HG03378 (cell line): ENCODE results near the gene CERS6.

ENCODE experiments used
- ATAC-seq: cut with Tn5 transposase; IDR thresholded peaks from one replicate; pipeline ENCODE4 v1.9.1; 2021; ENCODE audit warnings: mild to moderate bottlenecking, moderate library complexity; ENCODE audit not compliant: unreplicated experiment

The CERS6 gene

DNA sequence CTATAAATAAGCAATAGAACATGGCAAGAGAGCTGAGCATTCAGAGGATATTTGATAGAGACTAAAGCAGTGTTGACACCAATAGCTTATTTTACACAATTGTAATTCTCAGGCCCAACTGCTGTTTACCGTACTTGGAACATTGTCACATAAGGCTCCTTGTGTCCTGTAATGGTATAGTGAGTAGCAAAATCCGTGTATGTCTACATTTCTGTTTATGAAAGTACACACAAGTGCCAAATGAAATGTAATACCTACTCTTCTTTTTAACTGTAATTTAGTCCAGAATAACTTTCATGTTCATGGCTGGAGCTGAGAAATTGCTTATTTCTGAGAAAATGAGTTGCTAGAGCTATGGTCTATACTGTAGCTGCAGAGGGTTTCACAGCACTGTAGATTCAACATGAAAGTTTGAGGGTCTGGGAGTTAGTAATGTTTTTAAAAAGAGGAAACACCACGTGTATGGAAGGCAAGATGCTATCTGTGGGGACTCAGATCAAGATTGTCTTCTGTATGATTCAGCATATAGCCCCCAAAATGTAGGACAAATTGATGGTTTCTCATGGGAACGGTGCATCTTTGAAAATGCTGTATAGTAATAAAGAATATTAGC is 236.2 kb downstream of the CERS6 start:
- peak; percentile 57 for ATAC-seq

DNA sequence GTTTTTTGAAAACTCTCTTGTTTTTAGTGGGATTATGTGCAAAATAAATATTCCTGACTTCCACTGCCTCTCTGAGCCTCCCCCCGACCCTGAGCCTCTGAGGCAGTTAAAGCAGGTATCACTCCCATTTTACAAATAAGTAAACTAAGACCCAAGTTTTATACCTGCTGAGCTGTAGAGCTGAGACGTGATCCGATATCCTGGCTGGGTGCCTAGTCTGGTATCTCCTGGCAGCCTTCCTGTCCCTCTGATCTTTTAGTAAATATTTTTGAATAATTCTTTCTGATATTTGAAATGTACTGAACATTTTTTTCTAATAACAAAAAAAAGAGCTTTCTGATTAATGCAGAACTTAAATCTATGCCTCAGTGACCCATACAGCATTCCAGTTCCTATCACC is 238.1 kb downstream of the CERS6 start:
- no peak for ATAC-seq

DNA sequence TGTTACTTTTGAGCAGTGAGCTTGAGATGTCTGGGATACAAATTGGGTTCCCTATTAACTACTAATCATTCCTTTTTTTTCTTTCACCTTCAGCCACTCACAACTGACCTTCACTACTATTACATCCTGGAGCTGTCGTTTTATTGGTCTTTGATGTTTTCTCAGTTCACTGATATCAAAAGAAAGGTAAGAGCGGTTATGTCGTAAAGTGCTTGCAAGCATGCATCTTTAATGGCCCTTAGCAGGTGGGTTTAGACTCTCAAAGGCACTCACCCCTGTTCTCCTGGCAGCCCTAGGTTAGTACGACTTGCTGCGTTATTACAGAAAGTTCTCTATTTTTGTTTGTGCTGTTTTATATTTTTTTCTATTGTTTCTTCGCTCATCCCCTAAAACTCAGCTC is 238.8 kb downstream of the CERS6 start:
- ATAC-seq, result no peak

GRCh38 chr2:168697668-168698121 is 241.6 kb downstream of the CERS6 start:
- ATAC-seq, result no peak

DNA sequence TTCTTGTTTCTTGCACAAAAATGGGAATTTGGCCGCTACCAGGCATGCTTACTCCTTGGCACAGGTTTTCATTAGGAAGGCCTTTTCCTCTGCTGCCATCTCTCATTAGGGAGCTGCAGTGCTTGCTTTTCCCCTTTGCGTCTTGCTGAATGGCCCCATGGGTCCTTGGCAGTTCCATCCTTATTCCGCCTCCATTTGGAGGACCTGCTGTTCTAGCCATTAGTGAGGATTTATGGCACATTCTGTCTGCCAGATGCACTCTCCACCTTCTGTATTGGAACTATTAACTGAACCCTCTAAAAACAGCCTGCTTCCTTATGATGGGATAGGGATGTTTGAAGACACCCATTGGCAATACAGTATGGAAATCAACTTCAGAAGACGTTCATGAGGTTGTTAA is 242.9 kb downstream of the CERS6 start:
- ATAC-seq, result no peak

DNA sequence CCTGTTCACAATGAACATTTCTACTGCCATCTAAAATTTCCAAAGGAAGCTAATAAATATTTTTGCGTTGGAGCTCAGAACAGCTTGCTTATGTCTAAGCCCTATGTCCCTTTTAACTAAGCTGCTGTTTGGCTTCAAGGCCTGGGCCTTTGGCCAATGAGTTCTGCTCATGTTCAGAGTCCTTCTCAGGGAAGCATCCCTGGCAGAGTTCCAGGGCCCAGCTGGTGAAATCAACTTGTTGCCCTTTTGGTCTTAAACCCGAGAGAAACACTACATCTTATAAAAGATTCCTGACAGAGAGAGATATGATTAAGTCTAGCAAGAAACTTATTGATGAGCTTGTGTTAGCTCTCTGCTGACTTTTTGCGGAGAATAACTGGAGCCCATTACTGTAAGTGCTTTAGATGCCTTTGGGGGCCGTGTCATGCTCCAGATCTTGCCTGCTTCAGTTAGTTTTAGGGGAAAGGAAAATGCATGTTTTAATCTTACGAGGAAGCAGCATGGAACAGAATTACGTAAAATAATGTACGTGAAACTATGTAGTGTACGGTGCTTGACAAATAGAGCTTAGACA is 243.9 kb downstream of the CERS6 start:
- no peak for ATAC-seq

- ATAC-seq, result no peak
Measured at GRCh38 chr2:168700615-168701245, 244.7 kb downstream of the CERS6 start.

GRCh38 chr2:168702579-168702978 is 246.5 kb downstream of the CERS6 start:
- no peak for ATAC-seq

DNA sequence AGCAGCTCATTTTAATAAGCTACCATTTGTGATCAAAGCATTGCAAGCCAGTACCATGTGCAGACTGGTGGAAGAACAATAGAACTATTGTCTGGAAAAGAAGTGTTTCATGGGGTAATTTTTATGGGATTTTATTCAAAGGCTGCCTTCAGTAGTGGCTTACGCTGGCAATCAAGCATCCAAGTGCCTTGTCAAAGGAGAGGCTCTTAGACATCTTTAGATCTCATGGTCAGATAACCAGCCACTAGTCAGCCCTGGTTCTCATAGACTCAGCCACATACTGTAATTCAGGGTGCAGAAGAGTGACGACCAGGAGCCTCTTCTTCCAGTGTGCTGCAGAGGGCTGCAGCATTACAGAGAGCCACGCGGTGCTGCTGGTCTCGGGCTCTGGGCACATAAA is 247.9 kb downstream of the CERS6 start:
- no peak for ATAC-seq

GRCh38 chr2:168705534-168706470 is 249.7 kb downstream of the CERS6 start:
- no peak for ATAC-seq

DNA sequence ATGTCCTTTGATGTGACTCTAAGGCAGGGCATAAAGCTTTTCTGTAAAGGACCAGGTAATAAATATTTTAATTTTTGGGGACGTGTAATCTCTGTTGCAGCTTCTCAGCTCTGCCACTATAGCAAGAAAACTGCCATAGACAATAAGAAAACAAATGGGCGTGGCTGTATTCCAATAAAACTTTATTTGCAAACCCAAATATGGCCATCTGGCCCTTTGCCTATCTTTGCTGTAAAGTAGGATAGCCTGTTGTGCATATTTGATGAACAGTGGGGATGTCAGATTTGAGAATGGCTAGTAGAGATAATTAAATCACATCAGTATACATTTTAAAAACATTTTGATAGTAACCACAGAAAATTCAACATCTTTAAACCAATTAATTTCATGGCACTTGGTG is 250.7 kb downstream of the CERS6 start:
- no peak for ATAC-seq

DNA sequence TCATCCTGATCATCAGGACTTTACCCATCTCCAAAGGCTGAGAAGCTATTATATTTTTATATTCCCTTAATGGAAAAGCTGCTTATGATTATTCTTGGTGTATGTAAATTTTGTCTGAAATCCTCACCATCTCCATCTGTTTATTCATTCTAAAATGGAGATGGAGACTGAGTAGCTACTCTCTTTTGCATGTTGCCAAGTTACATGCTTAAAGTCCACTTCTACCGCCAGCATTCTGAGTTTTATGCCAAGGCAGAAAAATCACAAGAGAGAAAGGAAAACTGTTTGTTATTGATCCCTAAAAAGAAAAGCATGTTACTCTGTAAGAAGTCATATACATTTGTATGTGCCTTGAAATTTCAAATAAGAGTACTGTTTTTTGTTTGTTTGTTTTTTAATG is 252.0 kb downstream of the CERS6 start:
- ATAC-seq, result no peak

GRCh38 chr2:168710754-168711467 is 254.8 kb downstream of the CERS6 start:
- ATAC-seq, result no peak

- peak; percentile 99 for ATAC-seq
Measured at GRCh38 chr2:168712053-168712452, 256.0 kb downstream of the CERS6 start.

- no peak for ATAC-seq
Measured at GRCh38 chr2:168713325-168713724, 257.3 kb downstream of the CERS6 start.

DNA sequence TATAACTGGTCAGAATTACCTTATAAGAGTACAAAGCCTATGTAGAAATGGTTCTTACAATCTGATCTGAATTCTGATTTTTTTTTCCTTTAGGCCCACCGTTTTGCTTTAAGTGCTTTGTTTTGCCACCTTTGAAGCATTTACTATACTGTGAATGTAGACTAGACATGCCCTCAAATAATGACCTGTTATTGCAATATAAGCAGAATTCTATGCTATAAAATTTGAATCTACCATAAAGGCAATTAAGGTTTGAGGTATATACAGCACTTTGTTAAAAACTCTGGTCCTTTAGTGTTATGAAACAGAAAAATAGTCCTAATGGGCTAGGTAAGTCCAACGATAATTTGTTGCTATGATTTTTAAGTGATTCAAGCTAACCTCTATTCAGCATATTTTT is 259.8 kb downstream of the CERS6 start:
- ATAC-seq, result no peak

DNA sequence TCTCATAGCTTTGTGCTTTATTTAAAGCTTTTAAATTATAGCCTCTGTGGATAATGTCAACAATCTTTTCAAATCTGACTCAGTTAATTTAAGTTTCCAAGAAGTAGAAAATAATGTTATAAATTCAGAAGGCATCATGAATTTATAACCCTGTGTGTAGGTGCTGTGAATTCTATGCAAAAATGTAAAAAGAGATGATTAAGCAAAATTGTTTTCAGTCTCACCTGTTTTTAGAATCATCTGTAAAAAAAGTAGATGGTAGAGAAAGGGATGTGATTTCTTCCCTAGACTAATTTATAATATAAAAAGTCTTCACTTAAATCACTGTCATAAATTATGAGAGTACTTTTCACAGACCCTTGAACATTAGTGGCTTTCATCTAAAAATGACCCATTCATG is 260.8 kb downstream of the CERS6 start:
- ATAC-seq, result no peak

DNA sequence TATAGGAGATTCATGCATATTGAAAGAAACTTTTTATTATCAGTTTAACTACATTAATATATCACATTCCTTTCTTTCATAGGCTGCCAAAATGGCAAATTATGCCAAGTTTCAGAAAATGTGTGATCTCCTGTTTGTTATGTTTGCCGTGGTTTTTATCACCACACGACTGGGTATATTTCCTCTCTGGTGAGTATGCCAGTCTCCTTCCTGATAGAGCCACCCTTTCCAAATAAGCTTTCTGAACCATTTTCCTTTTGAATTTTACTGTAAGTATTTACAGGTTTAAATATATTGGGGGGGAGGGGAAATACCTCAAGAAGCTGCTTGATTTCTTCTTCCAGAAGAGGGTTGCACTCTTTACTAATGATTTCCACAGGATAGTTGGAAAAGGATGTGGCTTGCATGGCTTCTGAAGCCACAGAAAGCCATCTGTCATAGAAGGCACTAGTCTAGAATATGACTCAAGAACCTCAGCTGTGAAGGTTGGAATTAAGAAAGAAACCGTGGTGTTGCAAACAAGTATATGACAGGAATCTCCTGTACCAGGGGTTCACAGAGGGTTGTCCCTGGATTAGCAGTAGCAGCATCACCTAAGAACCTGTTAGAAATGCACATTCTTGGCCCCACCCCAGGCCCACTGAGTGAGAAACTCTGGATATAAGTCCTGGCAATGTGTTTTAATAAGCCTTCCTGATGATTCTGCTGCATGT is 261.9 kb downstream of the CERS6 start:
- no peak for ATAC-seq

DNA sequence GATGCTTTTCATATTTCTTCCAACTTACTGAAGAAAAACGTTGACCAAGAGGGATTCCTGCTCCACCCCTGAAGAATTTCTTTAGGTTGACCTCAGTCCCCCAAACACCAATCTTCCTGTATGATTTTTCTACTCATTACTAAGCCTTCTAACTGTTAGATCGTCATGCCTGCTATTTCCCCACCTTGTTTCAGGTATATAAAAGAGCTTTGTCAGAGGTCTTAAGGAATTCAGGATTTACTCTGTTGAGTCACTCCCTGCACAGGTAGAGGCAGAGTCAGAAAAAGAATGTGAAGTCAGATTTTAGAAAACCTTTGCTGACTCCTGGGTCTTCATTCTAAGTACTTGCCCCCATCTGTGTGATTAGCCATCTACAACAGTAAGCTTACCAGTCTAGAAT is 262.6 kb downstream of the CERS6 start:
- no peak for ATAC-seq

GRCh38 chr2:168719446-168719845 is 263.4 kb downstream of the CERS6 start:
- ATAC-seq, result no peak
